HepG2 (cell line): ENCODE results near the gene EIF3L. TPM values are rescaled to one million over a fixed set of nuclear protein-coding genes. Genes with fewer than 3 reads are reported as not detected.

Source experiments
- CBX5 ChIP-seq: sonication (generic); formaldehyde crosslinking; IDR thresholded peaks from 2 replicates; pipeline ENCODE4 v1.4.0; 2020; ENCODE audit warnings: missing genetic modification reagents, borderline replicate concordance
- EZH2 ChIP-seq: conservative IDR thresholded peaks from 2 replicates; pipeline ENCODE4 v1.6.1; 2012; ENCODE audit warnings: mild to moderate bottlenecking, low read depth, low read length, moderate library complexity
- FOXM1 ChIP-seq: sonication (generic); formaldehyde crosslinking; IDR thresholded peaks from 2 replicates; pipeline ENCODE4 v1.5.0; 2020; ENCODE audit warnings: missing genetic modification reagents
- GATA4 ChIP-seq: sonication (generic); IDR thresholded peaks from 2 replicates; pipeline ENCODE4 v1.6.1; 2016; ENCODE audit warnings: antibody characterized with exemption, low read depth, borderline replicate concordance
- HNF4G ChIP-seq, 2 experiments: sonication (generic) in 1 of 2; formaldehyde crosslinking in 1 of 2; IDR thresholded peaks; 2 replicates each; pipeline versions ENCODE4 v1.4.0 to v1.6.1; 2011 to 2020; ENCODE audit warnings: borderline replicate concordance in 2 of 2, low read depth in 2 of 2, mild to moderate bottlenecking in 2 of 2, low read length in 1 of 2, missing genetic modification reagents in 1 of 2, moderate library complexity in 1 of 2
- HNRNPK ChIP-seq: fragments of 200-400 bp; formaldehyde crosslinking; IDR thresholded peaks from 2 replicates; pipeline ENCODE4 v1.6.1; 2018; ENCODE audit warnings: low read length, low read depth, moderate library complexity, mild to moderate bottlenecking; ENCODE audit not compliant: poor library complexity, severe bottlenecking
- NFIB ChIP-seq: sonication (generic); formaldehyde crosslinking; IDR thresholded peaks from 2 replicates; pipeline ENCODE4 v1.9.0; 2021; ENCODE audit warnings: missing genetic modification reagents, mild to moderate bottlenecking, borderline replicate concordance
- PHF20 ChIP-seq: sonication (generic); formaldehyde crosslinking; IDR thresholded peaks from 2 replicates; pipeline ENCODE4 v1.5.0; 2020; ENCODE audit warnings: mild to moderate bottlenecking, missing genetic modification reagents
- REL ChIP-seq: sonication (generic); formaldehyde crosslinking; conservative IDR thresholded peaks from 2 replicates; pipeline ENCODE4 v1.8.0; 2022; ENCODE audit warnings: mild to moderate bottlenecking, missing genetic modification reagents, moderate library complexity
- RERE ChIP-seq: IDR thresholded peaks from 2 replicates; pipeline ENCODE4 v1.6.1; 2016; ENCODE audit warnings: low read depth, missing genetic modification reagents, missing compliant biosample characterization
- RFX5 ChIP-seq: IDR thresholded peaks from 2 replicates; pipeline ENCODE4 v1.6.1; 2011; ENCODE audit warnings: low read depth, low read length, improper control_type of control experiment
- SMAD9 ChIP-seq: sonication (generic); formaldehyde crosslinking; IDR thresholded peaks from 2 replicates; pipeline ENCODE4 v1.5.1; 2020; ENCODE audit warnings: mild to moderate bottlenecking, missing genetic modification reagents
- TCF7 ChIP-seq: sonication (generic); IDR thresholded peaks from 2 replicates; pipeline ENCODE4 v1.6.1; 2016; ENCODE audit warnings: antibody characterized with exemption, low read depth
- TEAD2 ChIP-seq: sonication (generic); formaldehyde crosslinking; IDR thresholded peaks from 2 replicates; pipeline ENCODE4 v1.9.0; 2021; ENCODE audit warnings: missing genetic modification reagents
- ZBTB7B ChIP-seq: sonication (generic); formaldehyde crosslinking; IDR thresholded peaks from 2 replicates; pipeline ENCODE4 v1.4.0; 2020; ENCODE audit warnings: missing genetic modification reagents
- ZNF274 ChIP-seq: sonication (generic); formaldehyde crosslinking; IDR thresholded peaks from 2 replicates; pipeline ENCODE4 v1.5.1; 2020; ENCODE audit warnings: mild to moderate bottlenecking, missing genetic modification reagents
- ZNF275 ChIP-seq: sonication (generic); formaldehyde crosslinking; IDR thresholded peaks from 2 replicates; pipeline ENCODE4 v1.8.0; 2022; ENCODE audit warnings: missing genetic modification reagents, mild to moderate bottlenecking, inconsistent platforms, borderline replicate concordance
- ZNF678 ChIP-seq: sonication (generic); formaldehyde crosslinking; IDR thresholded peaks from 2 replicates; pipeline ENCODE4 v1.4.0; 2020; ENCODE audit warnings: mild to moderate bottlenecking, missing genetic modification reagents
- ZNF740 ChIP-seq: sonication (generic); formaldehyde crosslinking; IDR thresholded peaks from 2 replicates; pipeline ENCODE4 v1.4.0; 2020; ENCODE audit warnings: missing genetic modification reagents
- ZNF772 ChIP-seq: sonication (generic); formaldehyde crosslinking; IDR thresholded peaks from 2 replicates; pipeline ENCODE4 v1.5.0; 2020; ENCODE audit warnings: mild to moderate bottlenecking, missing genetic modification reagents
- ZSCAN9 ChIP-seq: IDR thresholded peaks from 2 replicates; pipeline ENCODE4 v1.6.1; 2016; ENCODE audit warnings: borderline replicate concordance
- polyA plus RNA-seq, 8 experiments: library from polyadenylated mRNA; depleted of rRNA in 3 of 8; stranded (reverse) in 7 of 8; unstranded in 1 of 8; fragments of >200 nt; fragmentation: Illumina TruSeq in 4 of 8; extraction: Trizol in 4 of 8; gene quantifications; 2 replicates each; pipeline versions ENCODE4 v1.2.1 to v1.2.3, GENCODE V29; 2011 to 2016; ENCODE audit warnings: low read depth in 4 of 8, missing spikeins in 1 of 8, mixed read lengths in 1 of 8; ENCODE audit not compliant: insufficient read depth in 1 of 8
- total RNA-seq, 5 experiments: library from RNA; depleted of rRNA; stranded (reverse); fragments of >200 nt; fragmentation: Illumina TruSeq; extraction: Trizol; gene quantifications; 2 replicates each; pipeline ENCODE4 v1.2.3, GENCODE V29; 2016; ENCODE audit warnings: low read depth in 1 of 5

Gene EIF3L
- total and polyA plus RNA-seq, 2 of the 13 experiments (the other 11 are each of a cell fraction or from before 2014, with no cell fraction given), result 514 to 793 TPM

GRCh38 chr22:37802310-37803194, 46.7 kb upstream of the EIF3L start (continued):
- TF ChIP-seq REL (CRISPR knock-in tag), result no peak
- 0 out of 2 replicates have a peak, but pooled peaks have one; percentile 11 for TF ChIP-seq ZSCAN9
- no peak for TF ChIP-seq HNF4G (IDR thresholded peaks at IDR 0.05; ENCODE audit: borderline replicate concordance, low read depth, low read length)
- no peak for TF ChIP-seq HNF4G (CRISPR knock-in tag; IDR thresholded peaks at IDR 0.05; ENCODE audit: borderline replicate concordance, low read depth)
- TF ChIP-seq SMAD9 (CRISPR knock-in tag), result no peak
- TF ChIP-seq TCF7, result peak; percentile 61
- no peak for TF ChIP-seq EZH2
- no peak for TF ChIP-seq RFX5
- TF ChIP-seq NFIB (CRISPR knock-in tag), result no peak
- no peak for TF ChIP-seq TEAD2 (CRISPR knock-in tag)
- no peak for TF ChIP-seq GATA4
- TF ChIP-seq ZBTB7B (CRISPR knock-in tag), result no peak
- no peak for TF ChIP-seq FOXM1 (CRISPR knock-in tag)
- no peak for TF ChIP-seq RERE
- TF ChIP-seq PHF20, result peak; percentile 33; the same call in 1 of the 2 replicates
- peak; percentile 76; the same call in 1 of the 2 replicates for TF ChIP-seq ZNF772 (CRISPR knock-in tag)
- TF ChIP-seq ZNF275 (CRISPR knock-in tag), result no peak
- TF ChIP-seq HNRNPK, result peak; percentile 88
- TF ChIP-seq ZNF274, result no peak
- TF ChIP-seq CBX5 (CRISPR knock-in tag), result peak; percentile 12; the same call in 1 of the 2 replicates
- TF ChIP-seq ZNF678 (CRISPR knock-in tag), result no peak
- no peak for TF ChIP-seq ZNF740 (CRISPR knock-in tag)
